ENCODE measurements around the gene TSKU.

TSKU gene

GRCh38 chr11:76772783-76773106 is 10.4 kb upstream of the TSKU start:
- Histone ChIP-seq H3K36me3 (ENCODE audit: insufficient read depth, low read length) (no peaks in the 10 kb centered on the region), H4K20me1 (ENCODE audit: insufficient read depth, low read length, poor library complexity, severe bottlenecking) (no peaks in the 10 kb centered on the region), H3K9me3 (ENCODE audit: insufficient read depth, low read depth, low read length) (peaks cover 10% of the 10 kb centered on the region; the same call in 1 of the 2 replicates), H3K4me1 (ENCODE audit: insufficient read depth, low read length, poor library complexity, severe bottlenecking) (peaks cover 52% of the 10 kb centered on the region), H3K9ac (ENCODE audit: low read depth, low read length, poor library complexity, severe bottlenecking) (no peak overlapping the region), H3K4me3 (ENCODE audit: low read length, poor library complexity, severe bottlenecking) (no peak overlapping the region), H3K79me2 (ENCODE audit: insufficient read depth, low read length) (no peaks in the 10 kb centered on the region), H3K9me2 (replicated peaks; ENCODE audit: low read depth, low read length) (no peaks in the 10 kb centered on the region), H3K4me2 (ENCODE audit: low read depth, low read length, poor library complexity, severe bottlenecking) (no peak overlapping the region), H2AFZ (ENCODE audit: low read length) (no peak overlapping the region), H3K27me3 (ENCODE audit: insufficient read depth, low read length, poor library complexity, severe bottlenecking) (no peaks in the 10 kb centered on the region), H3F3A (ENCODE audit: low read depth) (no peaks in the 10 kb centered on the region)
- TF ChIP-seq, protein P1, sequence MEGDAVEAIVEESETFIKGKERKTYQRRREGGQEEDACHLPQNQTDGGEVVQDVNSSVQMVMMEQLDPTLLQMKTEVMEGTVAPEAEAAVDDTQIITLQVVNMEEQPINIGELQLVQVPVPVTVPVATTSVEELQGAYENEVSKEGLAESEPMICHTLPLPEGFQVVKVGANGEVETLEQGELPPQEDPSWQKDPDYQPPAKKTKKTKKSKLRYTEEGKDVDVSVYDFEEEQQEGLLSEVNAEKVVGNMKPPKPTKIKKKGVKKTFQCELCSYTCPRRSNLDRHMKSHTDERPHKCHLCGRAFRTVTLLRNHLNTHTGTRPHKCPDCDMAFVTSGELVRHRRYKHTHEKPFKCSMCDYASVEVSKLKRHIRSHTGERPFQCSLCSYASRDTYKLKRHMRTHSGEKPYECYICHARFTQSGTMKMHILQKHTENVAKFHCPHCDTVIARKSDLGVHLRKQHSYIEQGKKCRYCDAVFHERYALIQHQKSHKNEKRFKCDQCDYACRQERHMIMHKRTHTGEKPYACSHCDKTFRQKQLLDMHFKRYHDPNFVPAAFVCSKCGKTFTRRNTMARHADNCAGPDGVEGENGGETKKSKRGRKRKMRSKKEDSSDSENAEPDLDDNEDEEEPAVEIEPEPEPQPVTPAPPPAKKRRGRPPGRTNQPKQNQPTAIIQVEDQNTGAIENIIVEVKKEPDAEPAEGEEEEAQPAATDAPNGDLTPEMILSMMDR (conservative IDR thresholded peaks at IDR 0.05; ENCODE audit: low read length), result no peak
- no peak for TF ChIP-seq EZH2phosphoT487 (IDR thresholded peaks at IDR 0.05; ENCODE audit: borderline replicate concordance)

DNA sequence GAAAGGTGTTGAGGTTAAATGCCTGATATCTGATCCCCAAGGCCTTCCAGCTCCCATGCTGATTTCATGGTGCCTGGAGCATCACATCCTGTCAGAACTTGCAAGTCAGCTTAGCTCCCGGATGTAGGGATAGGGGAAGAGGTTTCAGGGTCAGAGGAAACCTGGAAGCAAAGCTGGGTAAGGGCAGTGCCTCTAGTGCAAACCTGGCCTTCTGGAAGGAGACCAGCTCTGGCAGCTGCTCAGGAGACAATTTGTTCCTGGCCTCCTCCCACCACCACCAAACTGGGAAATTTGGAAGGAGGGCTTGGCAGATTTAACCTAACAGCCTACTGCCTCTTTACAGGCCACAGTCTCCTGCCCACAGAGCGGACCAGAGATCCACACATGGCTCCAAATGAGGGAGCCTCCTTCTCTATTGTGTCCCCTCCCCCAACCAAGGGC is 9.2 kb upstream of the TSKU start:
- H3K9me2 ChIP-seq (replicated peaks; ENCODE audit: low read depth, low read length), result no peaks in the 10 kb centered on the region
- H3K9ac ChIP-seq (ENCODE audit: low read depth, low read length, poor library complexity, severe bottlenecking), result no peak overlapping the region
- no peak overlapping the region for H3K4me3 ChIP-seq (ENCODE audit: low read length, poor library complexity, severe bottlenecking)
- peaks cover 52% of the 10 kb centered on the region for H3K4me1 ChIP-seq (ENCODE audit: insufficient read depth, low read length, poor library complexity, severe bottlenecking)
- no peak for TF ChIP-seq EZH2phosphoT487 (IDR thresholded peaks at IDR 0.05; ENCODE audit: borderline replicate concordance)
- TF ChIP-seq, protein P1 (conservative IDR thresholded peaks at IDR 0.05; ENCODE audit: low read length), result no peak
- H4K20me1 ChIP-seq (ENCODE audit: insufficient read depth, low read length, poor library complexity, severe bottlenecking), result no peaks in the 10 kb centered on the region
- no peak overlapping the region for H3K4me2 ChIP-seq (ENCODE audit: low read depth, low read length, poor library complexity, severe bottlenecking)
- peaks cover 10% of the 10 kb centered on the region; the same call in 1 of the 2 replicates for H3K9me3 ChIP-seq (ENCODE audit: insufficient read depth, low read depth, low read length)
- H3K79me2 ChIP-seq (ENCODE audit: insufficient read depth, low read length), result no peaks in the 10 kb centered on the region
- no peak overlapping the region for H2AFZ ChIP-seq (ENCODE audit: low read length)
- H3K27me3 ChIP-seq (ENCODE audit: insufficient read depth, low read length, poor library complexity, severe bottlenecking), result no peaks in the 10 kb centered on the region
- H3K36me3 ChIP-seq (ENCODE audit: insufficient read depth, low read length), result no peaks in the 10 kb centered on the region
- no peaks in the 10 kb centered on the region for H3F3A ChIP-seq (ENCODE audit: low read depth)

GRCh38 chr11:76776472-76776871 is 6.7 kb upstream of the TSKU start:
- Histone ChIP-seq H3K9me3 (ENCODE audit: insufficient read depth, low read depth, low read length) (peaks cover 10% of the 10 kb centered on the region; the same call in 1 of the 2 replicates), H3K27me3 (ENCODE audit: insufficient read depth, low read length, poor library complexity, severe bottlenecking) (no peaks in the 10 kb centered on the region), H3K9me2 (replicated peaks; ENCODE audit: low read depth, low read length) (no peaks in the 10 kb centered on the region), H2AFZ (ENCODE audit: low read length) (no peak overlapping the region), H3K4me2 (ENCODE audit: low read depth, low read length, poor library complexity, severe bottlenecking) (no peak overlapping the region), H3K4me3 (ENCODE audit: low read length, poor library complexity, severe bottlenecking) (no peak overlapping the region), H3F3A (ENCODE audit: low read depth) (no peaks in the 10 kb centered on the region), H3K4me1 (ENCODE audit: insufficient read depth, low read length, poor library complexity, severe bottlenecking) (peaks cover 37% of the 10 kb centered on the region), H4K20me1 (ENCODE audit: insufficient read depth, low read length, poor library complexity, severe bottlenecking) (no peaks in the 10 kb centered on the region), H3K36me3 (ENCODE audit: insufficient read depth, low read length) (no peaks in the 10 kb centered on the region), H3K9ac (ENCODE audit: low read depth, low read length, poor library complexity, severe bottlenecking) (no peak overlapping the region), H3K79me2 (ENCODE audit: insufficient read depth, low read length) (peaks cover 3% of the 10 kb centered on the region; the same call in 1 of the 2 replicates)
- TF ChIP-seq, protein P1 (conservative IDR thresholded peaks at IDR 0.05; ENCODE audit: low read length), result no peak
- TF ChIP-seq EZH2phosphoT487 (IDR thresholded peaks at IDR 0.05; ENCODE audit: borderline replicate concordance), result no peak

Data from Loucy (cell line).